ENCODE data around the gene PCDHB16. TPM values are rescaled to one million over a fixed set of nuclear protein-coding genes. Genes with fewer than 3 reads are reported as not detected.
"Not testable (repeated sequence)": the region's sequence is repeated elsewhere in the genome, so short reads cannot be mapped to it uniquely, and the experiment has no call there.

The PCDHB16 gene
- total RNA-seq, 1 experiment from 2014 or later = not detected

DNA sequence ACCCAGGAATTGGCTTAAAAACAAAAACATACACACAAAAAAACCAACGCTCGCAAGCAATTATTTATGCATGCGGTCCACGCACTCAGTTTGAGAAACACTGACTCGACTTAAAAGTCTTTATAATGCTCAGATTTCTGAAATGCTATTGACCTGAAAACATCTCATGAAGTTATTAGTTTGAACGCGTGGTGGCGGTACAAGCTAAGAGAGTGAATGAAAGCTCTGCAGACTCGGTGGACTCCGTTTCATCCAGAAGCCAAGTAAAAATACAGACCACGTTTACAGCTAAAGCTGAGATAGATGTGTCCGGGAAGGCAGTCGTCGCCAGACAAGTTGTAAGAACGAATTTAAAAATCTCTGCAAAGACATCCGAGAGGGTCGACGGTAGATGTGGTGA lies 32.4 kb upstream of the PCDHB16 start, which contains the start of gene PCDHB6:
Gene PCDHB6 (plus strand): TSS at position 246 of the 400 bp plus-strand sequence. CDS start 201 bp downstream, outside the sequence.
- Mint-ChIP-seq H3K9me3 (ENCODE audit: unreplicated experiment) (peaks cover 44% of the 10 kb centered on the region), H3K4me3 (ENCODE audit: unreplicated experiment) (no peak within 1 kb of the TSS), H3K27me3 (ENCODE audit: insufficient read depth, unreplicated experiment) (no peaks in the 10 kb centered on the region), H3K36me3 (ENCODE audit: insufficient read depth, unreplicated experiment) (no peaks in the 10 kb centered on the region), H3K4me1 (ENCODE audit: low read depth, unreplicated experiment) (no peaks in the 10 kb centered on the region), H3K27ac (ENCODE audit: unreplicated experiment) (no peak within 1 kb of the TSS)
- ChIA-PET CTCF (no interaction called here), POLR2A (no interaction called here)
- Histone ChIP-seq H3K4me1 (no peaks in the 10 kb centered on the region), H3K36me3 (ENCODE audit: control insufficient read depth, insufficient read depth, low read length) (no peaks in the 10 kb centered on the region), H3K4me3 (ENCODE audit: low read depth, low read length) (no peak within 1 kb of the TSS), H3K9me3 (no peaks in the 10 kb centered on the region), H3K27me3 (replicated peaks; ENCODE audit: control insufficient read depth, insufficient read depth, low read length) (no peaks in the 10 kb centered on the region)
- DNase-seq = no peak
- no TSS peak for BruUV-seq (replicated peaks)
- TF ChIP-seq, protein P1, sequence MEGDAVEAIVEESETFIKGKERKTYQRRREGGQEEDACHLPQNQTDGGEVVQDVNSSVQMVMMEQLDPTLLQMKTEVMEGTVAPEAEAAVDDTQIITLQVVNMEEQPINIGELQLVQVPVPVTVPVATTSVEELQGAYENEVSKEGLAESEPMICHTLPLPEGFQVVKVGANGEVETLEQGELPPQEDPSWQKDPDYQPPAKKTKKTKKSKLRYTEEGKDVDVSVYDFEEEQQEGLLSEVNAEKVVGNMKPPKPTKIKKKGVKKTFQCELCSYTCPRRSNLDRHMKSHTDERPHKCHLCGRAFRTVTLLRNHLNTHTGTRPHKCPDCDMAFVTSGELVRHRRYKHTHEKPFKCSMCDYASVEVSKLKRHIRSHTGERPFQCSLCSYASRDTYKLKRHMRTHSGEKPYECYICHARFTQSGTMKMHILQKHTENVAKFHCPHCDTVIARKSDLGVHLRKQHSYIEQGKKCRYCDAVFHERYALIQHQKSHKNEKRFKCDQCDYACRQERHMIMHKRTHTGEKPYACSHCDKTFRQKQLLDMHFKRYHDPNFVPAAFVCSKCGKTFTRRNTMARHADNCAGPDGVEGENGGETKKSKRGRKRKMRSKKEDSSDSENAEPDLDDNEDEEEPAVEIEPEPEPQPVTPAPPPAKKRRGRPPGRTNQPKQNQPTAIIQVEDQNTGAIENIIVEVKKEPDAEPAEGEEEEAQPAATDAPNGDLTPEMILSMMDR (IDR thresholded peaks at IDR 0.05; ENCODE audit: insufficient read depth in 1 of 2, low read depth in 1 of 2, low read length in 1 of 2, severe bottlenecking in 1 of 2, unreplicated experiment in 1 of 2) = no peak
- intact Hi-C loops (cut with micrococcal nuclease; ENCODE audit: unreplicated experiment) = no loop called here

DNA sequence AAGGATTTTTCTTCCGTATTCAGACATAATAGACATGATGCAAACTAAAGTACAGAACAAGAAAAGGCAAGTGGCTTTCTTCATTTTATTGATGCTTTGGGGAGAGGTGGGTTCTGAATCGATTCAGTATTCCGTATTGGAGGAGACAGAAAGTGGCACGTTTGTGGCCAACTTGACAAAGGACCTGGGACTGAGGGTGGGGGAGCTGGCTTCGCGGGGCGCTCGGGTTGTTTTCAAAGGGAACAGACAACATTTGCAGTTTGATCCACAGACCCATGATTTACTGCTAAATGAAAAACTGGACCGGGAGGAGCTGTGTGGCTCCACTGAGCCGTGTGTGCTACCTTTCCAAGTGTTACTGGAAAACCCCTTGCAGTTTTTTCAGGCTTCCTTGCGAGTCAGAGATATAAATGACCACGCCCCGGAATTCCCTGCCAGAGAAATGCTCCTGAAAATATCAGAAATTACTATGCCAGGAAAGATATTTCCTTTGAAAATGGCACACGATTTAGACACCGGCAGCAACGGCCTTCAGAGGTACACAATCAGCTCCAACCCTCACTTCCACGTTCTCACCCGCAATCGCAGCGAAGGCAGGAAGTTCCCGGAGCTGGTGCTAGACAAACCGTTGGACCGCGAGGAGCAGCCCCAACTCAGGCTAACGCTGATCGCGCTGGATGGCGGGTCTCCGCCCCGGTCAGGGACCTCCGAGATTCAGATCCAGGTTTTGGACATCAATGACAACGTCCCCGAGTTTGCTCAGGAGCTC lies 31.8 kb upstream of the PCDHB16 start:
- Mint-ChIP-seq H3K36me3 (ENCODE audit: insufficient read depth, unreplicated experiment) (no peaks in the 10 kb centered on the region), H3K4me1 (ENCODE audit: low read depth, unreplicated experiment) (no peaks in the 10 kb centered on the region), H3K27ac (ENCODE audit: unreplicated experiment) (no peak overlapping the region), H3K4me3 (ENCODE audit: unreplicated experiment) (no peak overlapping the region), H3K27me3 (ENCODE audit: insufficient read depth, unreplicated experiment) (no peaks in the 10 kb centered on the region), H3K9me3 (ENCODE audit: unreplicated experiment) (peaks cover 44% of the 10 kb centered on the region)
- intact Hi-C loops (cut with micrococcal nuclease; ENCODE audit: unreplicated experiment) = no loop called here
- H3K4me1 ChIP-seq = no peaks in the 10 kb centered on the region
- ChIA-PET POLR2A (no interaction called here), CTCF (no interaction called here)
- BruUV-seq (replicated peaks) = no TSS peak
- no peaks in the 10 kb centered on the region for H3K27me3 ChIP-seq (replicated peaks; ENCODE audit: control insufficient read depth, insufficient read depth, low read length)
- DNase-seq = no peak
- no peaks in the 10 kb centered on the region for H3K36me3 ChIP-seq (ENCODE audit: control insufficient read depth, insufficient read depth, low read length)
- no peak overlapping the region for H3K4me3 ChIP-seq (ENCODE audit: low read depth, low read length)
- no peaks in the 10 kb centered on the region for H3K9me3 ChIP-seq
- TF ChIP-seq, protein P1 (IDR thresholded peaks at IDR 0.05; ENCODE audit: insufficient read depth in 1 of 2, low read depth in 1 of 2, low read length in 1 of 2, severe bottlenecking in 1 of 2, unreplicated experiment in 1 of 2) = no peak

DNA sequence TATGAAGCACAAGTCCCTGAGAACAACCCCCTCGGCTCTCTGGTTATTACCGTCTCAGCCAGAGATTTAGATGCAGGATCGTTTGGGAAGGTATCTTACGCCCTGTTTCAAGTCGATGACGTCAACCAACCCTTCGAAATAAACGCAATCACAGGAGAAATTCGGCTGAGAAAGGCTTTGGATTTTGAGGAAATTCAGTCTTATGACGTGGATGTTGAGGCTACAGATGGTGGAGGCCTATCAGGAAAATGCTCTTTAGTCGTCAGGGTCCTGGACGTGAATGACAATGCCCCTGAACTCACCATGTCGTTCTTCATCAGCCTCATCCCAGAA lies 31.2 kb upstream of the PCDHB16 start:
- no TSS peak for BruUV-seq (replicated peaks)
- Histone ChIP-seq H3K27me3 (replicated peaks; ENCODE audit: control insufficient read depth, insufficient read depth, low read length) (no peaks in the 10 kb centered on the region), H3K9me3 (0 out of 2 replicates have a peak, but pooled peaks cover 4% of the 10 kb centered on the region), H3K4me1 (no peaks in the 10 kb centered on the region), H3K36me3 (ENCODE audit: control insufficient read depth, insufficient read depth, low read length) (no peaks in the 10 kb centered on the region), H3K4me3 (ENCODE audit: low read depth, low read length) (no peak overlapping the region)
- TF ChIP-seq, protein P1 (IDR thresholded peaks at IDR 0.05; ENCODE audit: insufficient read depth in 1 of 2, low read depth in 1 of 2, low read length in 1 of 2, severe bottlenecking in 1 of 2, unreplicated experiment in 1 of 2) = no peak
- POLR2A ChIA-PET = no interaction called here
- no peaks in the 10 kb centered on the region for H3K36me3 Mint-ChIP-seq (ENCODE audit: insufficient read depth, unreplicated experiment)
- peaks cover 44% of the 10 kb centered on the region for H3K9me3 Mint-ChIP-seq (ENCODE audit: unreplicated experiment)
- CTCF ChIA-PET = no interaction called here
- H3K4me1 Mint-ChIP-seq (ENCODE audit: low read depth, unreplicated experiment) = no peaks in the 10 kb centered on the region
- no peak overlapping the region for H3K4me3 Mint-ChIP-seq (ENCODE audit: unreplicated experiment)
- H3K27me3 Mint-ChIP-seq (ENCODE audit: insufficient read depth, unreplicated experiment) = no peaks in the 10 kb centered on the region
- H3K27ac Mint-ChIP-seq (ENCODE audit: unreplicated experiment) = no peak overlapping the region
- intact Hi-C loops (cut with micrococcal nuclease; ENCODE audit: unreplicated experiment) = no loop called here
- DNase-seq = no peak

DNA sequence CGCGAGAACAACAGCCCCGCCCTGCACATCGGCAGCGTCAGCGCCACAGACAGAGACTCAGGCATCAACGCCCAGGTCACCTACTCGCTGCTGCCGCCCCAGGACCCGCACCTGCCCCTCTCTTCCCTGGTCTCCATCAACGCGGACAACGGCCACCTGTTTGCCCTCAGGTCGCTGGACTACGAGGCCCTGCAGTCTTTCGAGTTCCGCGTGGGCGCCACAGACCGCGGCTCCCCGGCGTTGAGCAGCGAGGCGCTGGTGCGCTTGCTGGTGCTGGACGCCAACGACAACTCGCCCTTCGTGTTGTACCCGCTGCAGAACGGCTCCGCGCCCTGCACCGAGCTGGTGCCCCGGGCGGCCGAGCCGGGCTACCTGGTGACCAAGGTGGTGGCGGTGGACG lies 30.6 kb upstream of the PCDHB16 start:
- H3K27me3 ChIP-seq (replicated peaks; ENCODE audit: control insufficient read depth, insufficient read depth, low read length); H3K36me3 Mint-ChIP-seq (ENCODE audit: insufficient read depth, unreplicated experiment); H3K4me1 ChIP-seq; H3K27ac Mint-ChIP-seq (ENCODE audit: unreplicated experiment); POLR2A ChIA-PET; H3K9me3 ChIP-seq; H3K4me3 Mint-ChIP-seq (ENCODE audit: unreplicated experiment); H3K4me3 ChIP-seq (ENCODE audit: low read depth, low read length); H3K4me1 Mint-ChIP-seq (ENCODE audit: low read depth, unreplicated experiment); BruUV-seq (replicated peaks); CTCF ChIA-PET; intact Hi-C loops (cut with micrococcal nuclease; ENCODE audit: unreplicated experiment); H3K36me3 ChIP-seq (ENCODE audit: control insufficient read depth, insufficient read depth, low read length); DNase-seq; H3K27me3 Mint-ChIP-seq (ENCODE audit: insufficient read depth, unreplicated experiment): not testable (repeated sequence)
- H3K9me3 Mint-ChIP-seq (ENCODE audit: unreplicated experiment) = peaks cover 44% of the 10 kb centered on the region

DNA sequence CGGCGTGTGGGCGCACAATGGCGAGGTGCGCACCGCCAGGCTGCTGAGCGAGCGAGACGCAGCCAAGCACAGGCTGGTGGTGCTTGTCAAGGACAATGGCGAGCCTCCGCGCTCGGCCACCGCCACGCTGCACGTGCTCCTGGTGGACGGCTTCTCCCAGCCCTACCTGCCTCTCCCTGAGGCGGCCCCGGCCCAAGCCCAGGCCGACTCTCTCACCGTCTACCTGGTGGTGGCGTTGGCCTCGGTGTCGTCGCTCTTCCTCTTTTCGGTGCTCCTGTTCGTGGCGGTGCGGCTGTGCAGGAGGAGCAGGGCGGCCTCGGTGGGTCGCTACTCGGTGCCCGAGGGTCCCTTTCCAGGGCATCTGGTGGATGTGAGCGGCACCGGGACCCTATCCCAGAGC lies 30.1 kb upstream of the PCDHB16 start:
- H3K36me3 ChIP-seq (ENCODE audit: control insufficient read depth, insufficient read depth, low read length); DNase-seq; CTCF ChIA-PET; H3K4me1 Mint-ChIP-seq (ENCODE audit: low read depth, unreplicated experiment); H3K9me3 ChIP-seq; BruUV-seq (replicated peaks); H3K4me3 ChIP-seq (ENCODE audit: low read depth, low read length); H3K36me3 Mint-ChIP-seq (ENCODE audit: insufficient read depth, unreplicated experiment); H3K4me3 Mint-ChIP-seq (ENCODE audit: unreplicated experiment); intact Hi-C loops (cut with micrococcal nuclease; ENCODE audit: unreplicated experiment); H3K4me1 ChIP-seq; H3K27me3 ChIP-seq (replicated peaks; ENCODE audit: control insufficient read depth, insufficient read depth, low read length); H3K27ac Mint-ChIP-seq (ENCODE audit: unreplicated experiment); H3K27me3 Mint-ChIP-seq (ENCODE audit: insufficient read depth, unreplicated experiment); POLR2A ChIA-PET: not testable (repeated sequence)
- H3K9me3 Mint-ChIP-seq (ENCODE audit: unreplicated experiment) = peaks cover 44% of the 10 kb centered on the region
